Motor neuron (in vitro differentiated cells): ENCODE data around the gene ZNF688. TPM values are rescaled to one million over a fixed set of nuclear protein-coding genes. Genes with fewer than 3 reads are reported as not detected.
A peak's percentile ranks its signal among the peaks of the same experiment; 100 is the strongest.

Experiments used
- ATAC-seq, 8 experiments: fragments of 200-7000 bp; cut with Tn5 transposase; replicated peaks in 6 of 8; 2 replicates each; pipeline ENCODE4 v1.8.0; 2021; ENCODE audit warnings: mild to moderate bottlenecking in 8 of 8, moderate library complexity in 8 of 8
- H3K27ac ChIP-seq, 2 donors: fragments of 250-450 bp; sonication (Bioruptor Pico); 2 replicates each; pipeline ENCODE4 v1.9.0; 2021; ENCODE audit warnings: antibody characterized with exemption in 2 of 2, mild to moderate bottlenecking in 2 of 2, moderate library complexity in 1 of 2
- H3K4me1 ChIP-seq, 2 donors: fragments of 250-450 bp; sonication (Bioruptor Pico); replicated peaks in 1 of 2; 2 replicates each; pipeline ENCODE4 v1.6.1; 2021; ENCODE audit warnings: antibody characterized with exemption in 2 of 2, mild to moderate bottlenecking in 2 of 2, moderate library complexity in 1 of 2
- H3K4me3 ChIP-seq, 5 donors: fragments of 250-450 bp; sonication (Bioruptor Pico); 2 replicates each; pipeline ENCODE4 v1.9.0; 2021; ENCODE audit warnings: antibody characterized with exemption in 5 of 5, mild to moderate bottlenecking in 5 of 5, moderate library complexity in 4 of 5
- WGBS, 10 experiments: fragments of 450-650 bp; shearing (Covaris generic); methylation state at CpG; one replicate each; pipeline ENCODE4 v1.0.0; 2022; 5-methylcytosine and 5-hydroxymethylcytosine counted together
- in situ Hi-C, 9 experiments: fragments of 400-800 bp; cut with MboI; loops; one replicate each; pipeline ENCODE4 v1.15.0; 2021; ENCODE audit warnings: low sequenced_read_pairs in 9 of 9, low pct_unique_long_range_greater_than_20kb in 2 of 9; ENCODE audit not compliant: unreplicated experiment in 9 of 9
- total RNA-seq, 8 experiments: library from RNA; unstranded; fragments of 300-600 nt; gene quantifications; 2 replicates each; pipeline versions ENCODE4 v1.2.3 to v1.2.4, GENCODE V29; 2022

Gene ZNF688
- 10 to 100 TPM in 2 of 8 experiments, 1 to 10 TPM in 6; 4.5 to 13.8 (median 8.0) TPM for total RNA-seq

- in situ Hi-C loops, result no loop called here
- ATAC-seq, result peak; percentile 83 to 92 (median 86)
- Histone ChIP-seq H3K4me3 (peak within 1 kb of the TSS; percentile 50 to 68 (median 60)), H3K4me1 (peaks cover 16 to 26% of the 10 kb centered on the region in 2 donors), H3K27ac (peak within 1 kb of the TSS; percentile 96 to 97)
- WGBS, 10 experiments, result 0 to 6% (median 0%) methylated on average over 7 to 24 of the region's 67 CpGs; no CpG with 5 or more reads in 3 of the 10 experiments
Observed at GRCh38 chr16:30571445-30572322, at the start of gene ZNF688. ZNF688 (minus strand) TSS chr16:30571714; CDS start chr16:30571629, 85 bp downstream.

GRCh38 chr16:30620169-30620568 is 48.7 kb upstream of the ZNF688 start:
- Histone ChIP-seq H3K4me1 (peaks cover 6 to 24% of the 10 kb centered on the region in 2 donors), H3K27ac (no peak overlapping the region), H3K4me3 (no peak overlapping the region)
- in situ Hi-C loops, result no loop called here
- no peak for ATAC-seq
- WGBS, 10 experiments, result 33 to 60% (median 50%) methylated on average over 1 to 3 of the region's 3 CpGs; no CpG with 5 or more reads in 3 of the 10 experiments

- 18 to 93% (median 61%) methylated on average over 2 to 4 of the region's 5 CpGs; no CpG with 5 or more reads in 1 of the 10 experiments for WGBS, 10 experiments
- H3K27ac ChIP-seq, result no peak overlapping the region
- no peak overlapping the region for H3K4me3 ChIP-seq
- peak in 4 of 8 experiments; percentile 45 to 72 (median 62) for ATAC-seq
- in situ Hi-C loops, result no loop called here
- H3K4me1 ChIP-seq, result peaks cover 6 to 24% of the 10 kb centered on the region in 2 donors
Observed at GRCh38 chr16:30619638-30620037, 48.1 kb upstream of the ZNF688 start.

GRCh38 chr16:30619202-30619601 is 47.7 kb upstream of the ZNF688 start:
- in situ Hi-C loops, result no loop called here
- peak in 4 of 8 experiments; percentile 15 to 39 (median 26) for ATAC-seq

GRCh38 chr16:30615358-30616091 is 44.0 kb upstream of the ZNF688 start:
- 0 to 80% (median 48%) methylated on average over 1 to 6 of the region's 12 CpGs; no CpG with 5 or more reads in 2 of the 10 experiments for WGBS, 10 experiments
- peaks cover 6 to 16% of the 10 kb centered on the region in 2 donors for H3K4me1 ChIP-seq
- in situ Hi-C loops, result no loop called here
- peak; percentile 14 to 71 (median 34) for ATAC-seq
- no peak overlapping the region for H3K4me3 ChIP-seq
- no peak overlapping the region for H3K27ac ChIP-seq

More at GRCh38 chr16:30619202-30619601, 47.7 kb upstream of the ZNF688 start:
- peaks cover 6 to 24% of the 10 kb centered on the region in 2 donors for H3K4me1 ChIP-seq
- 9 to 94% (median 54%) methylated on average over 2 to 4 of the region's 4 CpGs; no CpG with 5 or more reads in 2 of the 10 experiments for WGBS, 10 experiments
- no peak overlapping the region for H3K4me3 ChIP-seq
- H3K27ac ChIP-seq, result no peak overlapping the region

- peaks cover 4 to 7% of the 10 kb centered on the region in 2 donors for H3K4me1 ChIP-seq
- peak within 1 kb of the TSS; percentile 96 for H3K27ac ChIP-seq
- WGBS, 10 experiments, result 0 to 39% (median 2%) methylated on average over 2 to 38 of the region's 63 CpGs; no CpG with 5 or more reads in 2 of the 10 experiments
- H3K4me3 ChIP-seq, result peak within 1 kb of the TSS; percentile 65 to 86 (median 72)
- in situ Hi-C loops, result no loop called here
- peak; percentile 85 to 96 (median 94) for ATAC-seq
Observed at GRCh38 chr16:30609926-30610839, 38.7 kb upstream of the ZNF688 start, which contains the start of gene ZNF689. ZNF689 (minus strand) TSS chr16:30610389; CDS start chr16:30610041, 348 bp downstream.

- Histone ChIP-seq H3K4me1 (peaks cover 4 to 7% of the 10 kb centered on the region in 2 donors), H3K4me3 (peak overlapping the region; percentile 65 to 86 (median 72)), H3K27ac (peak overlapping the region; percentile 96)
- in situ Hi-C loops, result no loop called here
- ATAC-seq, result peak; percentile 42 to 64 (median 54)
- 0 to 70% (median 41%) methylated on average over 2 to 22 of the region's 40 CpGs; no CpG with 5 or more reads in 3 of the 10 experiments for WGBS, 10 experiments
Observed at GRCh38 chr16:30609002-30609925, 37.8 kb upstream of the ZNF688 start.

- Histone ChIP-seq H3K4me3 (no peak overlapping the region), H3K4me1 (peaks cover 4 to 7% of the 10 kb centered on the region in 2 donors), H3K27ac (no peak overlapping the region)
- WGBS, 10 experiments, result 80 to 100% (median 100%) methylated on average over 1 to 3 of the region's 3 CpGs; no CpG with 5 or more reads in 5 of the 10 experiments
- ATAC-seq, result no peak
- in situ Hi-C loops, result no loop called here
Observed at GRCh38 chr16:30606004-30606403, 34.5 kb upstream of the ZNF688 start.

GRCh38 chr16:30605158-30605557 is 33.6 kb upstream of the ZNF688 start:
- Histone ChIP-seq H3K4me1 (peaks cover 4 to 7% of the 10 kb centered on the region in 2 donors), H3K27ac (no peak overlapping the region), H3K4me3 (no peak overlapping the region)
- ATAC-seq, result no peak
- in situ Hi-C loops, result no loop called here
- 87 to 100% (median 93%) methylated on average over 1 to 13 of the region's 15 CpGs; no CpG with 5 or more reads in 4 of the 10 experiments for WGBS, 10 experiments

- peak in 2 of 8 experiments; percentile 11 to 19 for ATAC-seq
- in situ Hi-C loops, result no loop called here
- 87 to 100% (median 94%) methylated on average over 1 to 6 of the region's 49 CpGs; no CpG with 5 or more reads in 5 of the 10 experiments for WGBS, 10 experiments
- Histone ChIP-seq H3K4me3 (no peak overlapping the region), H3K4me1 (peaks cover 4 to 7% of the 10 kb centered on the region in 2 donors), H3K27ac (no peak overlapping the region)
Observed at GRCh38 chr16:30604316-30604947, 32.9 kb upstream of the ZNF688 start.

GRCh38 chr16:30603945-30604315 is 32.4 kb upstream of the ZNF688 start:
- no peak overlapping the region for H3K4me3 ChIP-seq
- ATAC-seq, result no peak
- no peak overlapping the region for H3K27ac ChIP-seq
- in situ Hi-C loops, result no loop called here
- 71 to 100% (median 93%) methylated on average over 1 to 6 of the region's 7 CpGs; no CpG with 5 or more reads in 4 of the 10 experiments for WGBS, 10 experiments
- peaks cover 3% of the 10 kb centered on the region in 2 donors for H3K4me1 ChIP-seq
